ENCODE data around the gene CERS4.

DNA sequence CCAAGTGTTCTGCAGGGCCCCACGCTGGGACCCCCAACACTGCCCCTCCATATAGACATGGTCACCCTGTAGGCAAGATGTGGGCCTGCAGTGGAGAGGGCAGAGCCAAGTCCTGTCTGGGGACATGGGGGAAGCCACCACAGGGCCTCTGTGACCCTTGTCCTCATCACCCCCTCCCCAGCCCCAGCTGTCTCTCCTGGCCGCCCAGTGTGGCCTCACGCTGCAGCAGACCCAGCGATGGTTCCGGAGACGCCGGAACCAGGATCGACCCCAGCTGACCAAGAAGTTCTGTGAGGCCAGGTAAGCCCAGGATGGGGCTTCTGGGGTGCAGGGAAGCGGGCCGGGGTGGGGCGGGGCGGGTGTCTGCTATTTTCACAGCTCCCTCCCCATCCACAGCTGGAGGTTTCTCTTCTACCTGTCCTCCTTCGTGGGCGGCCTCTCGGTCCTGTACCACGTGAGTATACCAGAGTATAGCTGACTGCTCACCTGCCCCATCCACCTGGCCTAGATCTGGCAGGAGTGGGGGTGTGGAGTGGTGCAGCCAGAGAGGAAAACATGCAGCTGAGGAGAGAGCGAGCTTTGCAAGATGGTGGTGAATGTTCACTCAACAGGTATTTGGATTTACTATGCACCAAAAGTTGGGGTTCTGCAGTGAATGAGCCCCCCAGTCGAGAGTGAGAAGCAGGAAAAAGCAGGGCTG, 46.4 kb downstream of the CERS4 start:
- TF ChIP-seq, protein P1, sequence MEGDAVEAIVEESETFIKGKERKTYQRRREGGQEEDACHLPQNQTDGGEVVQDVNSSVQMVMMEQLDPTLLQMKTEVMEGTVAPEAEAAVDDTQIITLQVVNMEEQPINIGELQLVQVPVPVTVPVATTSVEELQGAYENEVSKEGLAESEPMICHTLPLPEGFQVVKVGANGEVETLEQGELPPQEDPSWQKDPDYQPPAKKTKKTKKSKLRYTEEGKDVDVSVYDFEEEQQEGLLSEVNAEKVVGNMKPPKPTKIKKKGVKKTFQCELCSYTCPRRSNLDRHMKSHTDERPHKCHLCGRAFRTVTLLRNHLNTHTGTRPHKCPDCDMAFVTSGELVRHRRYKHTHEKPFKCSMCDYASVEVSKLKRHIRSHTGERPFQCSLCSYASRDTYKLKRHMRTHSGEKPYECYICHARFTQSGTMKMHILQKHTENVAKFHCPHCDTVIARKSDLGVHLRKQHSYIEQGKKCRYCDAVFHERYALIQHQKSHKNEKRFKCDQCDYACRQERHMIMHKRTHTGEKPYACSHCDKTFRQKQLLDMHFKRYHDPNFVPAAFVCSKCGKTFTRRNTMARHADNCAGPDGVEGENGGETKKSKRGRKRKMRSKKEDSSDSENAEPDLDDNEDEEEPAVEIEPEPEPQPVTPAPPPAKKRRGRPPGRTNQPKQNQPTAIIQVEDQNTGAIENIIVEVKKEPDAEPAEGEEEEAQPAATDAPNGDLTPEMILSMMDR (IDR thresholded peaks at IDR 0.05; ENCODE audit: low read depth, low read length) = no peak
- TF ChIP-seq POLR2A (IDR thresholded peaks at IDR 0.05; ENCODE audit: extremely low read depth, insufficient read length) (no peak), MYC (IDR thresholded peaks at IDR 0.05; ENCODE audit: low read depth, low read length) (no peak)

Data from NB4 (cell line).